ENCODE results near the gene FOXO1. TPM values are rescaled to one million over a fixed set of nuclear protein-coding genes. Genes with fewer than 3 reads are reported as not detected.

Gene FOXO1
- total and polyA plus RNA-seq, 12 donors, result 3.4 to 31.2 (median 15.8) TPM

DNA sequence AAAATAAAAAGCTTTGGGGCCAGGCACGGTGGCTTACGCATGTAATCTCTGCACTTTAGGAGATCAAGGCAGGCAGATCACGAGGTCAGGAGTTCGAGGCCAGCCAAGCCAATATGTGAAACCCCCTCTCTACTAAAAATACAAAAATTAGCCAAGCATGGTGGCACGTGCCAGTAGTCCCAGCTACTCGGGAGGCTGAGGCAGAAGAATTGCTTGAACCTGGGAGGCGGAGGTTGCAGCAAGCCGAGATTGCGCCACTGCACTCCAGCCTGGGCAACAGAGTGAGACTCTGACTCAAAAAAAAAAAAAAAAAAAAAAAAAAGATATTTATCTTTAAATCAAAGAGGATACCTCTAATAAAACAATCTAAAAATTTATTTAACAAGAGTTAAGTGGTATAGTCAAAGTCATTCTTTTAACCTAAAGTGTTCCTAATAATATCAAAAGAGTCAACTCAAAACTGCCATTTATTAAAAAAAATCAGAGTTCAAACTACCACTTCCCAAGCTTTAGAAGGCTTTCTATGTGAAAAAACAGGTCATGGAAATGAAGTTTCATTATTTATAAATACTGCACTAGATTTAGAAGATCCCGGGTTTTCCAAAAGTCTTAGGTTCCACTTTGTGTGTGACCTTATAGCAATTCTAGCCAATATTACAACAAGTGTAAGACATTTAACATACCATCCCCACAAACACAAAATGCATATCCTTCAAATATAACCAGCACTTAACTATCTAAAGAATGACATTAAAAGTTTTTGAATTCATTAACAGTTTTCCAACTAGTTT is 4.4 kb downstream of the FOXO1 start:
- Histone ChIP-seq H3K27me3 (no peaks in the 10 kb centered on the region), H3K4me3 (peak overlapping the region in 7 of 10 donors; percentile 8 to 97 (median 88)), H3K27ac (peak overlapping the region in 7 of 10 donors; percentile 95 to 99 (median 98)), H3K9me3 (no peaks in the 10 kb centered on the region), H3K36me3 (no peaks in the 10 kb centered on the region), H3K4me1 (peaks cover 6 to 68% (median 63%) of the 10 kb centered on the region in 9 donors)
- intact Hi-C loops (cut with DNase I), result loop anchor here in 9 of 10 donors (2.0 to 10.0 kb wide), 14 partner anchors 23 to 467 kb away; no protein-coding TSS in a partner anchor
- DNase-seq (no peak), ATAC-seq (no peak)
- no peak for TF ChIP-seq CTCF (IDR thresholded peaks at IDR 0.05)
- WGBS, 2 donors, result 82 to 87% methylated on average over 10 of the region's 10 CpGs

GRCh38 chr13:40660692-40661091 is 5.7 kb downstream of the FOXO1 start:
- no peak for TF ChIP-seq CTCF (IDR thresholded peaks at IDR 0.05)
- Histone ChIP-seq H3K9me3 (no peaks in the 10 kb centered on the region), H3K4me3 (no peak overlapping the region), H3K27me3 (no peaks in the 10 kb centered on the region), H3K36me3 (no peaks in the 10 kb centered on the region), H3K27ac (peak overlapping the region in 1 of 10 donors; percentile 27), H3K4me1 (peaks cover 9 to 80% (median 72%) of the 10 kb centered on the region in 9 donors)
- intact Hi-C loops (cut with DNase I), result loop anchor here in 9 of 10 donors (5.0 to 10.0 kb wide), 13 partner anchors 68 to 466 kb away; no protein-coding TSS in a partner anchor
- ATAC-seq (no peak), DNase-seq (no peak)
- WGBS, 2 donors, result 84 to 87% methylated on average over 5 of the region's 5 CpGs

DNA sequence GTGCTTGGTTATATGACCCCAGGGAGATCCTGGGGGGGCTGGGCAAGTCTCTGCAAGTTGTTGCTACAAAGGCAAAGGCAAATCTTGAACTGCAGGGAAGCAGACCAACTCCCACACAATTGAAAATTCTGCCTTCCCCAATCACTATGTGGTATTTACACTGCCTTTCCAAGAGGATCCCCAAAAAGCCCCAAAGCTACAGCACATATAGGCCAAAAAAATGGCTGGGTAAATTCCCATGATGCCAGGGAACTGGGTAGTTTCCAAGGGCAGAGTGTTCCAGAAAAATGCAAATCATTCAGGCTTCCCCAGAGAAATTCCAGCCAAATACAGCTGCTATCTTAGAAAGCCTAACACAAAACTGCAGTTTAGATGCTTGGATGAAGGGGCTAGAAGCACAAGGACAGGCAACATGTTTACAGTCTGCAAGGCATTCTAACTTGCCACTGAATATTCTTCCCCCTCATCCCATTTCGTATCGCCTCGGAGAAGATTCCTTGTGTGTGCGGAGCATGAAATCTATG is 6.2 kb downstream of the FOXO1 start:
- no peak overlapping the region for H3K4me3 ChIP-seq
- no peak for ATAC-seq
- WGBS, 2 donors, result 74 to 89% methylated on average over 4 of the region's 4 CpGs

More for the DNA sequence above, 6.2 kb downstream of the FOXO1 start:
- intact Hi-C loops (cut with DNase I), result loop anchor here in 9 of 10 donors (5.0 to 10.0 kb wide), 13 partner anchors 68 to 465 kb away; no protein-coding TSS in a partner anchor
- H3K9me3 ChIP-seq, result no peaks in the 10 kb centered on the region
- peaks cover 9 to 82% (median 72%) of the 10 kb centered on the region in 9 donors for H3K4me1 ChIP-seq
- no peak for DNase-seq
- H3K36me3 ChIP-seq, result no peaks in the 10 kb centered on the region
- no peak for TF ChIP-seq CTCF (IDR thresholded peaks at IDR 0.05)
- H3K27me3 ChIP-seq, result no peaks in the 10 kb centered on the region
- H3K27ac ChIP-seq, result peak overlapping the region in 3 of 10 donors; percentile 6 to 27 (median 11)

All from heart right ventricle (tissue), 16 donors.